Measurements from ENCODE around the gene HPN. TPM values are rescaled to one million over a fixed set of nuclear protein-coding genes. Genes with fewer than 3 reads are reported as not detected.

Gene HPN
- total and polyA plus RNA-seq, 7 donors = 0.36 to 1.8 (median 0.66) TPM; not detected in 2

GRCh38 chr19:35017507-35017906 is 24.0 kb upstream of the HPN start:
- Histone ChIP-seq H3K36me3 (peaks cover 37 to 89% (median 65%) of the 10 kb centered on the region in 4 donors), H3K4me1 (peaks cover 0 to 11% (median 7%) of the 10 kb centered on the region in 4 donors), H3K9me3 (no peaks in the 10 kb centered on the region), H3K4me3 (no peak overlapping the region), H3K27me3 (no peaks in the 10 kb centered on the region), H3K27ac (no peak overlapping the region)
- TF ChIP-seq POLR2A (IDR thresholded peaks at IDR 0.05) = no peak
- no peak for TF ChIP-seq CTCF (IDR thresholded peaks at IDR 0.05)
- no peak for TF ChIP-seq EP300 (IDR thresholded peaks at IDR 0.05)
- TF ChIP-seq POLR2AphosphoS5 (IDR thresholded peaks at IDR 0.05) = no peak
- intact Hi-C loops (cut with DNase I) = no loop called here
- peak; percentile 53 for DNase-seq
- WGBS, 2 donors = 75 to 86% methylated on average over 3 of the region's 3 CpGs

- 91 to 98% methylated on average over 4 of the region's 4 CpGs for WGBS, 2 donors
- intact Hi-C loops (cut with DNase I) = no loop called here
- H3K9me3 ChIP-seq = no peaks in the 10 kb centered on the region
- no peak overlapping the region for H3K4me3 ChIP-seq
- TF ChIP-seq POLR2AphosphoS5 (IDR thresholded peaks at IDR 0.05) (no peak), POLR2A (IDR thresholded peaks at IDR 0.05) (no peak), CTCF (IDR thresholded peaks at IDR 0.05) (no peak), EP300 (IDR thresholded peaks at IDR 0.05) (no peak)
- peaks cover 46 to 98% (median 72%) of the 10 kb centered on the region in 4 donors for H3K36me3 ChIP-seq
- no peak for DNase-seq
- H3K27ac ChIP-seq = no peak overlapping the region
- H3K4me1 ChIP-seq = peaks cover 0 to 2% (median under 1%) of the 10 kb centered on the region in 4 donors
- H3K27me3 ChIP-seq = no peaks in the 10 kb centered on the region
These were observed 23.1 kb upstream of the HPN start for GRCh38 chr19:35018379-35018778.

GRCh38 chr19:35019144-35019543 is 22.4 kb upstream of the HPN start:
- TF ChIP-seq EP300 (IDR thresholded peaks at IDR 0.05) (no peak), POLR2A (IDR thresholded peaks at IDR 0.05) (no peak), POLR2AphosphoS5 (IDR thresholded peaks at IDR 0.05) (no peak), CTCF (IDR thresholded peaks at IDR 0.05) (no peak)
- Histone ChIP-seq H3K27me3 (no peaks in the 10 kb centered on the region), H3K9me3 (no peaks in the 10 kb centered on the region), H3K36me3 (peaks cover 49 to 100% (median 79%) of the 10 kb centered on the region in 4 donors), H3K27ac (no peak overlapping the region), H3K4me3 (no peak overlapping the region), H3K4me1 (no peaks in the 10 kb centered on the region)
- 94% methylated on average over 22 of the region's 22 CpGs for WGBS, 2 donors
- intact Hi-C loops (cut with DNase I) = no loop called here
- peak; percentile 54 for DNase-seq

GRCh38 chr19:35021016-35021415 is 20.5 kb upstream of the HPN start:
- Histone ChIP-seq H3K4me1 (no peaks in the 10 kb centered on the region), H3K27ac (no peak overlapping the region), H3K36me3 (peaks cover 51 to 100% (median 84%) of the 10 kb centered on the region in 4 donors), H3K4me3 (no peak overlapping the region), H3K27me3 (no peaks in the 10 kb centered on the region), H3K9me3 (no peaks in the 10 kb centered on the region)
- peak; percentile 62 for DNase-seq
- TF ChIP-seq CTCF (IDR thresholded peaks at IDR 0.05) (no peak), EP300 (IDR thresholded peaks at IDR 0.05) (no peak), POLR2AphosphoS5 (IDR thresholded peaks at IDR 0.05) (no peak), POLR2A (IDR thresholded peaks at IDR 0.05) (no peak)
- 92 to 95% methylated on average over 10 of the region's 10 CpGs for WGBS, 2 donors
- intact Hi-C loops (cut with DNase I) = no loop called here

GRCh38 chr19:35021596-35021995 is 19.9 kb upstream of the HPN start:
- H3K36me3 ChIP-seq = peaks cover 52 to 100% (median 85%) of the 10 kb centered on the region in 4 donors

More at GRCh38 chr19:35021596-35021995, 19.9 kb upstream of the HPN start:
- Histone ChIP-seq H3K4me3 (no peak overlapping the region), H3K27me3 (no peaks in the 10 kb centered on the region), H3K9me3 (no peaks in the 10 kb centered on the region), H3K4me1 (no peaks in the 10 kb centered on the region), H3K27ac (no peak overlapping the region)
- intact Hi-C loops (cut with DNase I) = no loop called here
- 96 to 97% methylated on average over 25 of the region's 25 CpGs for WGBS, 2 donors
- no peak for TF ChIP-seq POLR2A (IDR thresholded peaks at IDR 0.05)
- TF ChIP-seq CTCF (IDR thresholded peaks at IDR 0.05) = no peak
- TF ChIP-seq EP300 (IDR thresholded peaks at IDR 0.05) = no peak
- TF ChIP-seq POLR2AphosphoS5 (IDR thresholded peaks at IDR 0.05) = no peak
- peak; percentile 59 for DNase-seq
